Right atrium auricular region (tissue), 2 donors: ENCODE measurements around the gene HLA-DOA. TPM values are rescaled to one million over a fixed set of nuclear protein-coding genes. Genes with fewer than 3 reads are reported as not detected.

Source experiments
- DNase-seq: peaks from one replicate; pipeline ENCODE4 v3.0.0-alpha.2; 2019; ENCODE audit warnings: low spot score
- H3K27ac ChIP-seq, 2 donors: fragments of 200-600 bp; sonication (generic); 1 replicate in 1 of 2; 2 replicates in 1 of 2; pipeline ENCODE4 v1.5.1; 2016 to 2019
- H3K27me3 ChIP-seq, 2 donors: fragments of 200-600 bp; sonication (generic); one replicate each; pipeline versions ENCODE4 v1.5.1 to v1.6.0; 2017 to 2019
- H3K36me3 ChIP-seq: fragments of 200-600 bp; sonication (generic); one replicate; pipeline ENCODE4 v1.5.1; 2016
- H3K4me1 ChIP-seq, 2 donors: fragments of 200-600 bp; sonication (generic); one replicate each; pipeline versions ENCODE4 v1.5.1 to v1.6.0; 2017 to 2019
- H3K4me3 ChIP-seq, 2 donors: fragments of 200-600 bp; sonication (generic); 1 replicate in 1 of 2; 2 replicates in 1 of 2; pipeline ENCODE4 v1.5.1; 2017 to 2019; ENCODE audit warnings: mild to moderate bottlenecking in 1 of 2, moderate library complexity in 1 of 2
- H3K9me3 ChIP-seq, 2 donors: fragments of 200-600 bp; sonication (generic); one replicate each; pipeline ENCODE4 v1.5.1; 2019
- CTCF ChIP-seq, 2 donors: fragments of 200-600 bp; sonication (generic); IDR thresholded peaks; one replicate each; pipeline ENCODE4 v1.5.1; 2019; ENCODE audit warnings: antibody characterized with exemption in 2 of 2
- total RNA-seq, 2 donors: library from RNA; depleted of rRNA; stranded (reverse); fragments of >200 nt; gene quantifications; one replicate each; pipeline ENCODE4 v1.1.0, GENCODE V29; 2016

HLA-DOA gene
- 10 to 100 TPM in 1 of 2 donors, 1 to 10 TPM in 1; 2.6 to 15.6 TPM for total RNA-seq

- H3K27me3 ChIP-seq: peaks cover 0 to under 1% of the 10 kb centered on the region in 2 donors
- DNase-seq: no peak
- H3K4me1 ChIP-seq: peaks cover 0 to 7% of the 10 kb centered on the region in 2 donors
- peak within 1 kb of the TSS in 1 of 2 donors; percentile 33 for H3K4me3 ChIP-seq
- TF ChIP-seq CTCF (IDR thresholded peaks at IDR 0.05): no peak
- H3K9me3 ChIP-seq: no peaks in the 10 kb centered on the region
- H3K36me3 ChIP-seq: no peaks in the 10 kb centered on the region
- H3K27ac ChIP-seq: no peak within 1 kb of the TSS
These were observed at the start of gene HLA-DOA for GRCh38 chr6:33008944-33009861. HLA-DOA (minus strand) TSS chr6:33009591.

GRCh38 chr6:33057222-33058150 lies 48.1 kb upstream of the HLA-DOA start:
- Histone ChIP-seq H3K27ac (no peak overlapping the region), H3K36me3 (no peaks in the 10 kb centered on the region), H3K4me3 (no peak overlapping the region), H3K27me3 (no peaks in the 10 kb centered on the region), H3K4me1 (no peaks in the 10 kb centered on the region), H3K9me3 (no peaks in the 10 kb centered on the region)
- no peak for TF ChIP-seq CTCF (IDR thresholded peaks at IDR 0.05)
- no peak for DNase-seq

DNA sequence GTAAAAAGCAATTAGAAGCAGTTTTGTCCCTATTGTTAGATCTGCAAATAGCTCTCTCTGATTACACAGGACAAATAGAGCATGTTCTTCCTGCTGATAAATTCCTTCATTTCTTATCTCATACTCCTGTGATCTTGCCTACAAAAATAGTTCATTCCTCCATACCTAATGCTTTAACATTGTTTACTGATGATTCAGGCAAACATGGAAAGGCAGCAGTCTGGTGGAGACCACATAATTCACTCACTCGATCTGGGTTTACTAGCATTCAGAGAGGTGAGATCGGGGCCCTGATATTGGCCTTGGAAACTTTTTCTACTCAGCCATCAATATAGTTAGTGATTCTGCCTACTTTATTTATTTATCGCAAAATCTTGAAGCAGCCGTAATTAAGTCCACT lies 43.8 kb upstream of the HLA-DOA start:
- Histone ChIP-seq H3K4me1 (no peaks in the 10 kb centered on the region), H3K27me3 (no peaks in the 10 kb centered on the region), H3K4me3 (no peak overlapping the region), H3K9me3 (no peaks in the 10 kb centered on the region), H3K27ac (no peak overlapping the region), H3K36me3 (no peaks in the 10 kb centered on the region)
- no peak for TF ChIP-seq CTCF (IDR thresholded peaks at IDR 0.05)
- DNase-seq: no peak

DNA sequence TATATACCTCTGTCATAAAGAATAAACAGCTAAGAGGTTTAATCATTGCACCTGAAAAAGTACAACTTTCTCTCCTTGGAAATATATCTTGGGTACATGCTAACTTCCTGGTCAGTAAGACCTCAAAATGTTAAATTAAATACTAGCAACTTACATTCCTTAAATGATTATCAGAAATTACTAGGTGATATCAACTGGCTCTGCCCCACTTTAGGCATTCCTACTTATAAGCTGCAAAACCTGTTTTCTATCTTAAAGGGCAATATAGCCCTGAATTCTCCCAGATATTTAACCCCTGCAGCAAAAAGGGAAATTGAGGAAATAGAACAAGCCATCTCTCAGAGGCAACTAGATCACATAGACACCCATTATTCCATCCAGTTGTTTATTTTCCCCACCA lies 43.2 kb upstream of the HLA-DOA start:
- H3K27ac ChIP-seq: no peak overlapping the region
- no peaks in the 10 kb centered on the region for H3K27me3 ChIP-seq
- H3K4me3 ChIP-seq: no peak overlapping the region
- no peaks in the 10 kb centered on the region for H3K9me3 ChIP-seq
- TF ChIP-seq CTCF (IDR thresholded peaks at IDR 0.05): no peak
- DNase-seq: no peak
- H3K36me3 ChIP-seq: no peaks in the 10 kb centered on the region
- no peaks in the 10 kb centered on the region for H3K4me1 ChIP-seq

DNA sequence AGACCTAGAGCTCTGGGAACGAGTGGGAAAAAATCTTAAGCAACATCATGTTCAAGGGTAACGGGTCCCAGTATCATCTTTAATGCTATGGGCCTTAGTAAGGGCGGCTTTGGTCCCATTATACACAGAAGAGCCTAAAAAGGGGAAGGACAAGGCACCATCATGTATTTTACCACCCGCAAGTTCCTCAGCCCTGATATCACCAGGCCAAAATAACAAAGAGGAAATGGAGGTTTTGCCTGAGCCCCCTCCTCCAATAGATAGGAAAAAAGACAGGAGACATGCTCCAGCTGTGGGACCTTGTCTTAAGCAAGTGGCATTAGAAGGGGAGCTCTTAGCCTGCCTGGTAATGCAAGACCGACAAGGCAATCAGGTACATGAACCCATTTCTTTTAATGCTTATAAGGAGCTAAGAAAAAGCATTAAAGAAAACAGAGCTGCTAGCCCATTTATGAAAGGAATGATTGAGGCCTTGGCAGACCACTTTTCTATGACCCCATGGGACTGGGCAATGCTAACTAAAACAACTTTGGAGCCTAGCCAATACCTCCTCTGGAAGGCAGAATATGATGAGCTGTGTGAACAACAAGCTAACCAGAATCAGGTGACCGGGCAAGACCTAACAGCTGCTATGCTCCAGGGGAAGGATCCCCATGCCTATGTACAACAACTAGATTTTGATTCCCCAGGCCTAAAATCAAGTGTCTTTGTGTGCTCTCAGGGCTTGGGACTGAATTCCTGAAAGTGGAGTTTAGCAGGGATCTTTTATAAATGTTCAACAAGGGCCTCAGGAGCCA lies 40.8 kb upstream of the HLA-DOA start:
- Histone ChIP-seq H3K4me1 (no peaks in the 10 kb centered on the region), H3K9me3 (no peaks in the 10 kb centered on the region), H3K36me3 (no peaks in the 10 kb centered on the region), H3K4me3 (no peak overlapping the region), H3K27ac (no peak overlapping the region), H3K27me3 (no peaks in the 10 kb centered on the region)
- no peak for DNase-seq
- TF ChIP-seq CTCF (IDR thresholded peaks at IDR 0.05): no peak
